Thoracic aorta (tissue), 2 donors: ENCODE results near the gene SRGAP1. TPM values are rescaled to one million over a fixed set of nuclear protein-coding genes. Genes with fewer than 3 reads are reported as not detected.

Source experiments
- ATAC-seq: fragments of 150-250 bp; one replicate; pipeline ENCODE4 v1.8.0; 2017; ENCODE audit warnings: low read depth; ENCODE audit not compliant: insufficient number of reproducible peaks, low FRiP score
- DNase-seq: peaks from one replicate; pipeline ENCODE4 v3.0.0-alpha.2; 2020; ENCODE audit warnings: low spot score
- H3K27ac ChIP-seq, 2 donors: fragments of 200-600 bp; sonication (generic); 1 replicate in 1 of 2; 2 replicates in 1 of 2; pipeline ENCODE4 v1.5.1; 2016; ENCODE audit warnings: mild to moderate bottlenecking in 2 of 2, moderate library complexity in 2 of 2
- H3K27me3 ChIP-seq: fragments of 200-600 bp; sonication (generic); replicated peaks from 2 replicates; pipeline ENCODE4 v1.6.0; 2016; ENCODE audit warnings: mild to moderate bottlenecking; ENCODE audit not compliant: insufficient read depth
- H3K36me3 ChIP-seq: fragments of 200-600 bp; sonication (generic); one replicate; pipeline ENCODE4 v1.5.1; 2016
- H3K4me1 ChIP-seq, 2 donors: fragments of 200-600 bp; sonication (generic); 1 replicate in 1 of 2; 2 replicates in 1 of 2; pipeline versions ENCODE4 v1.5.1 to v1.6.0; 2016; ENCODE audit warnings: low read depth in 2 of 2, mild to moderate bottlenecking in 1 of 2; ENCODE audit not compliant: control insufficient read depth in 1 of 2
- H3K4me3 ChIP-seq: fragments of 200-600 bp; sonication (generic); 2 replicates; pipeline ENCODE4 v1.5.1; 2016; ENCODE audit warnings: mild to moderate bottlenecking
- H3K9me3 ChIP-seq: fragments of 200-600 bp; sonication (generic); 2 replicates; pipeline ENCODE4 v1.5.1; 2016
- total RNA-seq, 2 donors: library from RNA; depleted of rRNA; stranded (reverse); fragments of >200 nt; gene quantifications; one replicate each; pipeline versions ENCODE4 v1.1.0 to v1.2.3, GENCODE V29; 2016
- TF ChIP-seq, protein P1 (sequence below): fragments of 200-600 bp; sonication (generic); IDR thresholded peaks from one replicate; pipeline ENCODE4 v1.5.1; 2019; ENCODE audit warnings: antibody characterized with exemption

The SRGAP1 gene
- total RNA-seq, 2 donors from 2014 or later, result 7.9 to 24.1 TPM

GRCh38 chr12:64083285-64084210 lies 239.0 kb downstream of the SRGAP1 start:
- no peaks in the 10 kb centered on the region for H3K9me3 ChIP-seq
- DNase-seq, result no peak
- no peak overlapping the region for H3K27ac ChIP-seq
- H3K36me3 ChIP-seq, result peaks cover 5% of the 10 kb centered on the region
- TF ChIP-seq, protein P1, sequence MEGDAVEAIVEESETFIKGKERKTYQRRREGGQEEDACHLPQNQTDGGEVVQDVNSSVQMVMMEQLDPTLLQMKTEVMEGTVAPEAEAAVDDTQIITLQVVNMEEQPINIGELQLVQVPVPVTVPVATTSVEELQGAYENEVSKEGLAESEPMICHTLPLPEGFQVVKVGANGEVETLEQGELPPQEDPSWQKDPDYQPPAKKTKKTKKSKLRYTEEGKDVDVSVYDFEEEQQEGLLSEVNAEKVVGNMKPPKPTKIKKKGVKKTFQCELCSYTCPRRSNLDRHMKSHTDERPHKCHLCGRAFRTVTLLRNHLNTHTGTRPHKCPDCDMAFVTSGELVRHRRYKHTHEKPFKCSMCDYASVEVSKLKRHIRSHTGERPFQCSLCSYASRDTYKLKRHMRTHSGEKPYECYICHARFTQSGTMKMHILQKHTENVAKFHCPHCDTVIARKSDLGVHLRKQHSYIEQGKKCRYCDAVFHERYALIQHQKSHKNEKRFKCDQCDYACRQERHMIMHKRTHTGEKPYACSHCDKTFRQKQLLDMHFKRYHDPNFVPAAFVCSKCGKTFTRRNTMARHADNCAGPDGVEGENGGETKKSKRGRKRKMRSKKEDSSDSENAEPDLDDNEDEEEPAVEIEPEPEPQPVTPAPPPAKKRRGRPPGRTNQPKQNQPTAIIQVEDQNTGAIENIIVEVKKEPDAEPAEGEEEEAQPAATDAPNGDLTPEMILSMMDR, result no peak
- H3K27me3 ChIP-seq, result no peaks in the 10 kb centered on the region
- peak; percentile 92 for ATAC-seq
- peaks cover 6 to 25% of the 10 kb centered on the region in 2 donors for H3K4me1 ChIP-seq
- H3K4me3 ChIP-seq, result no peak overlapping the region

- no peak overlapping the region for H3K27ac ChIP-seq
These were observed 240.7 kb downstream of the SRGAP1 start for GRCh38 chr12:64085154-64085553.

GRCh38 chr12:64085996-64086395 lies 241.5 kb downstream of the SRGAP1 start:
- Histone ChIP-seq H3K27me3 (no peaks in the 10 kb centered on the region), H3K4me1 (peaks cover 6 to 35% of the 10 kb centered on the region in 2 donors), H3K36me3 (no peaks in the 10 kb centered on the region), H3K27ac (no peak overlapping the region), H3K4me3 (no peak overlapping the region), H3K9me3 (no peaks in the 10 kb centered on the region)
- TF ChIP-seq, protein P1, result no peak
- DNase-seq (no peak), ATAC-seq (no peak)

More at GRCh38 chr12:64085154-64085553, 240.7 kb downstream of the SRGAP1 start:
- H3K4me1 ChIP-seq, result peaks cover 6 to 35% of the 10 kb centered on the region in 2 donors
- no peak overlapping the region for H3K4me3 ChIP-seq
- ATAC-seq (no peak), DNase-seq (no peak)
- no peaks in the 10 kb centered on the region for H3K9me3 ChIP-seq
- no peaks in the 10 kb centered on the region for H3K36me3 ChIP-seq
- TF ChIP-seq, protein P1, result no peak
- H3K27me3 ChIP-seq, result no peaks in the 10 kb centered on the region

- H3K9me3 ChIP-seq, result no peaks in the 10 kb centered on the region
These were observed 242.4 kb downstream of the SRGAP1 start for GRCh38 chr12:64086946-64087345.

GRCh38 chr12:64087761-64088160 lies 243.3 kb downstream of the SRGAP1 start:
- Histone ChIP-seq H3K36me3 (no peaks in the 10 kb centered on the region), H3K27me3 (no peaks in the 10 kb centered on the region), H3K4me3 (no peak overlapping the region), H3K9me3 (no peaks in the 10 kb centered on the region), H3K27ac (peak overlapping the region in 1 of 2 donors; percentile 24), H3K4me1 (peaks cover 6 to 30% of the 10 kb centered on the region in 2 donors)
- TF ChIP-seq, protein P1, result no peak
- DNase-seq (no peak), ATAC-seq (no peak)

More at GRCh38 chr12:64086946-64087345, 242.4 kb downstream of the SRGAP1 start:
- ATAC-seq (no peak), DNase-seq (no peak)
- Histone ChIP-seq H3K4me3 (no peak overlapping the region), H3K4me1 (peaks cover 6 to 35% of the 10 kb centered on the region in 2 donors), H3K27ac (no peak overlapping the region), H3K27me3 (no peaks in the 10 kb centered on the region), H3K36me3 (no peaks in the 10 kb centered on the region)
- TF ChIP-seq, protein P1, result no peak
